Peyer's patch (tissue), 4 donors: Measurements from ENCODE around the gene CYP27A1.

ENCODE experiments used
- POLR2A ChIP-seq, 2 donors: fragments of 450-650 bp; IDR thresholded peaks; one replicate each; pipeline ENCODE4 v1.5.1; 2017; ENCODE audit warnings: antibody characterized with exemption in 2 of 2, mild to moderate bottlenecking in 2 of 2, moderate library complexity in 2 of 2
- TF ChIP-seq, protein P1 (sequence below), 6 experiments: fragments of 450-650 bp in 4 of 6; fragments of 200-600 bp in 2 of 6; sonication (generic) in 1 of 6; IDR thresholded peaks; one replicate each; pipeline ENCODE4 v1.5.1; 2017 to 2019; ENCODE audit warnings: antibody characterized with exemption in 6 of 6, mild to moderate bottlenecking in 3 of 6, moderate library complexity in 1 of 6

DNA sequence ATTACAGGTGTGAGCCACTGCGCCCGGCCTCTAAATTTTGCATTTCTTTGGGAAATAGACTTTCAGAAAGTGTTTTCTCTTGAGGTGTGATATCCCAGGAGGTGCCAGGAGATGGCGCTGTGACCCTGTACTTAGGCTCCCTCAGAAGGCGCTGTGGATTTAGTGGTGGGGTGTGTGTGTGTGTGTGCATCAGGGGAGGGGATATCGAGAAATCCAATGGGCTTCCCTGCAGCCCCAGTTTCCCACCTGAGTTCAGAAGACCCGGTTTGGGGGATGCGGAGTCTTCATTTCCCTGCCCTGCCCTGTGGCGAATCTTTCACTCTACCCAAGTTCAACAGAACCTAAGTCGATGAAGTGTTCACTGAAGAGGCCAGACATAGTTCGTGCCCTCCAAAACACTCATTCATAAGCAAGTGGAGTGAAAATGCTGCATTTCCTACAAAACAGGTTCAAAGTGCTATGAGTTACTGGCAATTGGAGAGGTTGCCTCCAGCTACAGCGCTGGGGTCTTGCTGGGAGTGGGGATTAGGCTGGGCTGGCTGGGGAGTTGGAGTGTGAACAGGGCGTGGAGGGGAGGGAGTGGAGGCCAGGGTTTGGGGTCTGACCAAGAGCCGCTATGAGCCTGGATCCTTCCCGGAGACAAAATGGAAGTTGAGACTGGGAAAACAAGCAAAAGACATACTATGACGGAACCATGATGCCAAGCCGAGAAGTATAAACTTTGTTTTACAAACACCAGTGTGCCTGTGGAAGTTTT is 71.1 kb downstream of the CYP27A1 start:
- no peak for TF ChIP-seq POLR2A (IDR thresholded peaks at IDR 0.05)
- TF ChIP-seq, protein P1, sequence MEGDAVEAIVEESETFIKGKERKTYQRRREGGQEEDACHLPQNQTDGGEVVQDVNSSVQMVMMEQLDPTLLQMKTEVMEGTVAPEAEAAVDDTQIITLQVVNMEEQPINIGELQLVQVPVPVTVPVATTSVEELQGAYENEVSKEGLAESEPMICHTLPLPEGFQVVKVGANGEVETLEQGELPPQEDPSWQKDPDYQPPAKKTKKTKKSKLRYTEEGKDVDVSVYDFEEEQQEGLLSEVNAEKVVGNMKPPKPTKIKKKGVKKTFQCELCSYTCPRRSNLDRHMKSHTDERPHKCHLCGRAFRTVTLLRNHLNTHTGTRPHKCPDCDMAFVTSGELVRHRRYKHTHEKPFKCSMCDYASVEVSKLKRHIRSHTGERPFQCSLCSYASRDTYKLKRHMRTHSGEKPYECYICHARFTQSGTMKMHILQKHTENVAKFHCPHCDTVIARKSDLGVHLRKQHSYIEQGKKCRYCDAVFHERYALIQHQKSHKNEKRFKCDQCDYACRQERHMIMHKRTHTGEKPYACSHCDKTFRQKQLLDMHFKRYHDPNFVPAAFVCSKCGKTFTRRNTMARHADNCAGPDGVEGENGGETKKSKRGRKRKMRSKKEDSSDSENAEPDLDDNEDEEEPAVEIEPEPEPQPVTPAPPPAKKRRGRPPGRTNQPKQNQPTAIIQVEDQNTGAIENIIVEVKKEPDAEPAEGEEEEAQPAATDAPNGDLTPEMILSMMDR (IDR thresholded peaks at IDR 0.05) = peak; percentile 59 to 78 (median 71)
